Mucosa of gallbladder (tissue), 1 donor: ENCODE measurements around the gene TRIM39. TPM values are rescaled to one million over a fixed set of nuclear protein-coding genes. Genes with fewer than 3 reads are reported as not detected.
"Not testable (repeated sequence)": the region's sequence is repeated elsewhere in the genome, so short reads cannot be mapped to it uniquely, and the experiment has no call there.

ENCODE experiments used
- DNase-seq: peaks from one replicate; pipeline ENCODE4 v3.0.0-alpha.2; 2020; ENCODE audit warnings: low spot score
- total RNA-seq: library from RNA; stranded (reverse); gene quantifications from one replicate; pipeline ENCODE4 v1.2.1, GENCODE V29; 2021
- donor health status: DM: no; HTN: no; CAD: no.

Gene TRIM39
- total RNA-seq, 1 donor from 2014 or later, result 14.0 TPM

DNA sequence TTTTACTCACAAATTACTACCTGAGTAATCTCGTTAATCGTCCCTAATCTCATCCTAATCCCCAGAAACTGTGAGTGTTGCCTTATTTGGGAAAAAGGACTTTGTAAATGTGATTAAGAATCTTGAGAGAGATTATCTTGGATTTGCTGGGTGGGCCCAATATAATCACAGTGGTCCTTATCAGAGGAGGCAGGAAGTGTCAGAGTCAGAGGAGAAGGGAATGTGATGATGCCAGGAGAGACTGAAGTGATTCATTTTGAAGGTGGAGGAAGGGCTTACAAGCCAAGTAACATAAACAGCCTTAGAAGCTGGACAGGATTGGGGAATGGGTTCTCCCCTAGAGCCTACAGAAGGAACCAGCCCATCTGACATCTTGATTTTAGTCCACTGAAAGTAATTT, 34.9 kb downstream of the TRIM39 start:
- no peak for DNase-seq

DNA sequence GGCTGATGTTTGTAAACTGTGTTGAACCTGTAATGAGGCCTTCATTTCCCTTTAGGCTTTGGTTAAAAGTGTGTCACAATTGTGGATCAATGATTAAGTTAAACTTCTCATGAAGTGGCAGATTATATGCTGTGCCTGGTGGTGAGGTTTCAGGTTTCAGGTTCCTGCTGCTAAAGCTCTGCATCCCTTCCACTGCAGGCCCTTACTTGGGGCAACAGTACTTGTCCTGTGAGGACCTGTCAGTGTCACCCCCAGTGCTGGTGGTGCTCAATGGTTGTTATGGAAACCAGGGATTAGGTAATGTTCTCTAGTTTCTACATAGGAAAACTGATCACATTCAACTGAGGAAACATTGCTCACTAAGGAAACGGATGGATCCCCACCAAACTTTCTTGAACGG, 36.7 kb downstream of the TRIM39 start:
- DNase-seq, result no peak

DNA sequence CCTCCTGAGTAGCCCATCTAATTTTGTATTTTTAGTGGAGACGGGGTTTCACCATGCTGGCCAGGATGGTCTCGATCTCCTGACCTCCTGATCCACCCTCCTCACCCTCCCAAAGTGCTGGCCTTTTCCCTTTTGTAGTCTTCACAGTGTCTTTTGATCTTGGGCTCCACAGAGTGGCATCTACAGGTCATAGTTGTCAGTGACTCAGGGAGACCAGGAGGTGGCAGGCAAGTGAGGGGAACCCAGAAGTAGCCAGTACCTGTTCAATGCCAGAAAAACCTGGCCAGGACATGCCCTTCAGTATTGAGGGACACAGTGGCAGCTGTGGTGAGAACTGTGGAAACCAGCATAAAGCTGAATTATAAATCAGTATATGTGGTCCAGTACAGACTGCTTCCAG, 37.9 kb downstream of the TRIM39 start:
- no peak for DNase-seq

DNA sequence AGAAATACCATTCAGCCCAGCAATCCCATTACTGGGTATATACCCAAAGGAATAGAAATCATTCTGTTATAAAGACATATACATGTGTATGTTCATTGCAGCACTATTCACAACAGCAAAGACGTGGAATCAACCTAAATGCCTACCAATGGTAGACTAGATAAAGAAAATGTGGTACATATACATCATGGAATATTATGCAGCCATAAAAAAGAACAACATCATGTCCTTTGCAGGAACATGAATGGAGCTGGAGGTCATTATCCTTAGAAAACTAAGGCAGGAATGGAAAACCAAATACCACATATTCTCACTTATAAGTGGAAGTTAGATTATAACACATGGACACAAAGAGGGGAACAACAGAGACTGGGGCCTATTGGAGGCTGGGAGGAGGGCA, 42.6 kb downstream of the TRIM39 start:
- not testable (repeated sequence) for DNase-seq

DNA sequence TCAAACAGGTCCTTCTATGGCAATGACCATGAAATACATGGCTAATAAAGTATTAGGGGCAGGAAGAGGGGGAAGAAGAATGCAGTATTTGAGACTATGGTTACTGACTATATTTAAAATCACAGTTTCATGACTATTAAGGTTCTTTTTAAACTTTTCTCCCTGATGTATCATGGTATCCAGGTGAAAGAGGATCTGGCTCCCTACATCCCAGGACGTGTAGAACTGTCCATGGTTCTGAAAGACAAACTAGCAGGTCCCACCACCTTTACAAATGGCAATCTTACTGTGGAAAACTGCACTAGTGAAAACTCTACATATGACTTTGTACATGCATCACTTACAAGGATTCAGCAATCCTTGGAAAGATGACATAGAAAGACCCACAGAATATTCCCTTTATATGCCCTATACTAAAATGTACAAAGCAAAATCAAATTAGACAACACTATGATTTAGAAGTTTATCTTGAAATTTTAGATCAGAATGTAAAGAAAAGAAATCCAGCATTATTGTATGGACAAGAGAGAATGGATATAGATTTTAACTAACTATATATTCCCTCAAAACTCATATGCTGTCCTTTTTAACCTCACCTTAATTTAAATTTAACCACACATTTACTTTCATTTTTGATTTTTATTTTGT, 51.7 kb downstream of the TRIM39 start:
- DNase-seq, result no peak

DNA sequence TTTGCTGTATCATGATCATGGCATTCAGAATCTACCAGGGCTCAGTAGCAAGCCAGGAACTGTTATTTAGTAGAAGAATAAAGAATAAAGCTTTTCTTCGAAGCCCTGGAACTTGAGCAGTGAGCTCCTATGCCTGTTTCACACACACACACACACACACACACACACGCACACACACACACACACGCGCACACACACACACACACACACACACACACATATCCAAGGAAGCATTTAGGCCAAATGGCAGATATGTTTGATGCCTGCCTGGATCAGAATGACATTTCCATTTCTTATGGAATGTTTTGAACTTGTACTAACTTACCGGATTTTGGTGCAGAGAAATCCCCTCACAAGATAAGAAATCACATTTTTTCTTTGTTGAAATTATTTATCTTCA, 53.7 kb downstream of the TRIM39 start:
- DNase-seq, result no peak

DNA sequence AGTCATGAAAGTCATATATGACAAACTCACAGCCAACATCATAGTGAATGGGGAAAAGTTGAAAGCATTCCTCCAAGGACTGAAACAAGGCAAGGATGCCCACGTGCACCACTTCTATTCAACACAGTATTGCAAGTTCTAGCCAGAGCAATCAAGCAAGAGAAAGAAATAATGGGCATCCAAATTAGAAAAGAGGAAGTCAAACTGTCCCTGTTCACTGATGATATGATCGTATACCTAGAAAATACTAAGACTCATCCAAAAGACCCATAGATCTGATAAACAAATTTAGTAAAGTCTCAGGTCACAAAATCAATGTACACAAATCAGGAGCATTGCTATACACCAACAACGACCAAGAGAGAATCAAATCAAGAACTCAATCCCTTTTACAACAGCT, 59.4 kb downstream of the TRIM39 start:
- DNase-seq, result no peak

DNA sequence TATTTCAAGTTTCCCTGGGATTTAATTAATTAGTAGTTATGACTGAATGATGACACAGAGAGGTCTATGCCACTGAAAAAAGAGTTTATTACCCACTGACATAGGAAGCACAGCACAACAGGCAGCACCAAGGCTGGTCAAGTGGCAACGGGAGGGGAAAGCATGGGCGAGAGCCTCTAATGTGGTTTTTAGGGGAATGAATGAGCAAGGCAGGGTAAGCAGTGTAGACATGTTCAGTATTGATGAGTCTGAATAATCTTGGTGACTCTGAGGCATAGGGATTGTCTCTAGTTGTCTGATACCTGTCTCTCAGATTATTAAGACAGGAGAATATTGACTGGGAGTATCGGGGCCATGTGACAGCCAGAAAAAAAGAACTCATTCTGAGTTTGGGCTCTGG, 64.5 kb downstream of the TRIM39 start:
- DNase-seq, result no peak

Other genes starting within 250 kb of the TRIM39 start
- 3.1 TPM for gene TRIM31, start 213.8 kb upstream of the TRIM39 start, total RNA-seq
- gene TRIM40, start 190.8 kb upstream of the TRIM39 start, total RNA-seq, result not detected
- 5.4 TPM for gene TRIM10, start 165.7 kb upstream of the TRIM39 start, total RNA-seq
- gene TRIM15, start 163.4 kb upstream of the TRIM39 start, total RNA-seq, result 19.6 TPM
- gene TRIM26, start 113.5 kb upstream of the TRIM39 start, total RNA-seq, result 72.4 TPM
- gene RPP21, start 18.2 kb downstream of the TRIM39 start, total RNA-seq, result 42.6 TPM
- 385 TPM for gene HLA-E, start 162.6 kb downstream of the TRIM39 start, total RNA-seq
- 68.1 TPM for gene GNL1, start 229.6 kb downstream of the TRIM39 start, total RNA-seq
- 8.0 TPM for gene PRR3, start 230.4 kb downstream of the TRIM39 start, total RNA-seq
- gene ABCF1, start 244.5 kb downstream of the TRIM39 start, total RNA-seq, result 48.7 TPM